ENCODE results near the gene TLN1. TPM values are rescaled to one million over a fixed set of nuclear protein-coding genes. Genes with fewer than 3 reads are reported as not detected.

TLN1 gene
- total RNA-seq, 2 donors from 2014 or later = 259 to 617 TPM

DNA sequence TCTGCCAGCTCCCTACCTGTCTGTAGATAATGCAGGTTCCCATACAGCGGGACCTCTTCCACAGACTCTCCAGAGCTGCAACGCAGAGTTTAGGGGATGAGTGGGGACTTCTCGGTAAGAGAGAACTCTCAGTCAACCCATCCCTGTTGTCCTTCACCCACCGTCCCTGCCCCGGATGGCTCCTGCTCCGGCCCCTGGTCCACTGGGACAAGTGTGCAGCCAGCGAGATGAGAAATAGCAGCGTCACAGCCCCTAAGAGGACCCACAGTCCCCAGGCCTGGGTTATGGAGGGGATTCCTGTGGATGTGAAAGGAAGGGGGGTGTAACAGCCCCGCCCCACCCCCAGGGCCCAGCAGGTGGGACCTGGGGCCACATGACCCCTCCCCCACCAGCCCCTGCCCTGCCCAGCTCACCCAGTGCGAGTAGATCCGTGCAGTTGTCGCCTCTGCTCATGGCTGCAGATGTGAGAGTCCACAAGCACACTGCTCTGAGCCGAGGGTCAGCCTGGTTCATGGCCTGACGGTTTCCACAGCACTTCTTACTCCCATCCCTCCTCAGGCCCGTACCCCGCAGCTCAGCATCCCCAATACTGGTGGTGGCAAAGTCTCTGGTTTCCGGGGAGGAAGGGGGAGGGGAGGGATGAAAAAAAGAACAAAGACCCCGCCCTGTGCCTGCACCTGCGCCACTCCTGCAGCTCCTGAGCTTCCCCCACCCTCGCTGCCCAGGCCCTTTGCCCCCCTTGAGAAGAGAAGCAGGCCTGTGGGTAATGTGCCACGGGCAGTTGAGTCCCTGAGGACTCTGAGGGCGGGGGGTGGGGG is 81.4 kb downstream of the TLN1 start, which contains the start of gene SIT1:
SIT1 (minus strand) TSS at position 591 of the 818 bp plus-strand sequence; CDS start at position 513, 78 bp downstream.
- ATAC-seq (no peak), DNase-seq (no peak)
- no peaks in the 10 kb centered on the region for H3K9me3 ChIP-seq (ENCODE audit: control insufficient read depth, low read length, poor library complexity, severe bottlenecking)
- peak within 1 kb of the TSS; percentile 98 for H3K27ac Mint-ChIP-seq
- H3K27me3 Mint-ChIP-seq = no peaks in the 10 kb centered on the region
- H3K4me3 Mint-ChIP-seq = peak within 1 kb of the TSS; percentile 98
- peaks cover 42% of the 10 kb centered on the region for H3K4me1 Mint-ChIP-seq
- peaks cover 4% of the 10 kb centered on the region for H3K36me3 Mint-ChIP-seq (ENCODE audit: low read depth)

DNA sequence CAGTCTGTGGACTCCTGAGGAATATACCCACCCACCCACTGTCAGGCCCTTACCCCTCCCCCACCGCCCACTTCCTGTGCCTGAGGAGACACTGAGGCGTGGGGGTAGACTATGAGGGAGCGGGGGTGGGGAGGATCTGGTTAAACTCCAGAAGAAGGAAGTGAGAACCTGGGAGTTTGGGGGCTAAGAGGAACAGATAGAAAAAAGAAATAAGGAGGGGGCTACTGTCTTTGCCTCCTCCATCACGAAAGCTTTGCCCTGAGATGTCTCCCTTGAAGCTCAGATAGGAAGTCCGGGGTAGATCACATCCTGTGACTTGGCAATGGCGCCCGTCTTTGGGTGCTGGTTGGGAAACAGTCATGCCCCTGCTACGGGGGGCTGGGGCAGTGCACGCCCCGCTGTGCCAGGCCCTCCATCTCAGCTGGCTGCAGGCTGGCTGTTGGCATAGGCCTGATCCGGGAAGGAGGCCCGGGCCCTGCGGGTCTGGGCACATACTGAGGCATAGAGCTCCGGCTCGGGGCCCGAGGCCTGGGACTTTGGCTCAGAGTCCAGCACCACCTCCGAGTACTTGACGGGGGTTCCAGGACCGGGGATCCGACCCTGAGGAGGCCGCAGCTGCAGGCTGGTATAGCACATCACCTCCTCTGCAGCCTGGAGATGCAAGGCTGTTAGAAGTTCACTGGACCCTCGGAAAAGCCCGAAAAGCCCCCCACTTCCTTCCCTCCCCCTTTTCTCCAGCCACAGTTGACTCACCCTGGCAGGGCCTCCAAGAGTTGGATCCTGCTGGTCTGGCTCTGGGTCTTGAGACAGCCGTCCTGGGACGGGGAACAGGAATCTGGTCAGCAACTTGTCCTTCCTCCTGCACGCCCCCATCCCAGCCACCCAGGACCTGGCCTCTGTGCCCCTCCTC is 82.3 kb downstream of the TLN1 start:
- no peak for DNase-seq
- ATAC-seq = no peak
- Mint-ChIP-seq H3K4me3 (peak overlapping the region; percentile 98), H3K4me1 (peaks cover 42% of the 10 kb centered on the region), H3K27me3 (no peaks in the 10 kb centered on the region), H3K36me3 (ENCODE audit: low read depth) (peaks cover 4% of the 10 kb centered on the region), H3K27ac (peak overlapping the region; percentile 98)
- H3K9me3 ChIP-seq (ENCODE audit: control insufficient read depth, low read length, poor library complexity, severe bottlenecking) = no peaks in the 10 kb centered on the region

Other genes with a start within 250 kb of the TLN1 start
- gene RUSC2, start 242.1 kb downstream of the TLN1 start, total RNA-seq = under 1 TPM; 0.18 to 0.75 TPM
- 10 to 100 TPM; 31.7 to 31.9 TPM for gene TESK1, start 126.9 kb downstream of the TLN1 start, total RNA-seq
- 1 to 10 TPM; 3.5 to 8.1 TPM for gene CD72, start 113.8 kb downstream of the TLN1 start, total RNA-seq
- gene SIT1, start 81.3 kb downstream of the TLN1 start, total RNA-seq = 10 to 100 TPM; 33.9 to 48.9 TPM
- gene RMRP, start 74.2 kb downstream of the TLN1 start, total RNA-seq = over 10,000 TPM in 1 of 2 donors, 1,000 to 10,000 TPM in 1; 7,466 to 10,512 TPM
- 10 to 100 TPM; 27.7 to 35.2 TPM for gene CCDC107, start 73.9 kb downstream of the TLN1 start, total RNA-seq
- gene ARHGEF39, start 67.0 kb downstream of the TLN1 start, total RNA-seq = 1 to 10 TPM; 1.6 to 3.1 TPM
- not detected for gene CA9, start 58.3 kb downstream of the TLN1 start, total RNA-seq
- 10 to 100 TPM; 29.2 to 33.9 TPM for gene TPM2, start 42.3 kb downstream of the TLN1 start, total RNA-seq
- 10 to 100 TPM; 16.0 to 16.5 TPM for gene CREB3, start 471 bp upstream of the TLN1 start, total RNA-seq
- 10 to 100 TPM; 28.6 to 28.7 TPM for gene GBA2, start 17.0 kb upstream of the TLN1 start, total RNA-seq
- 10 to 100 TPM; 25.5 to 26.5 TPM for gene RGP1, start 17.1 kb upstream of the TLN1 start, total RNA-seq
- not detected for gene MSMP, start 22.1 kb upstream of the TLN1 start, total RNA-seq
- 1 to 10 TPM; 3.8 to 4.0 TPM for gene NPR2, start 59.4 kb upstream of the TLN1 start, total RNA-seq
- gene SPAG8, start 80.1 kb upstream of the TLN1 start, total RNA-seq = under 1 TPM; 0.81 to 0.97 TPM
- 10 to 100 TPM; 15.0 to 20.5 TPM for gene HINT2, start 82.8 kb upstream of the TLN1 start, total RNA-seq
- not detected for gene FAM221B, start 96.5 kb upstream of the TLN1 start, total RNA-seq
- gene TMEM8B, start 97.0 kb upstream of the TLN1 start, total RNA-seq = 1 to 10 TPM; 4.5 to 7.1 TPM
- gene OR13J1, start 138.2 kb upstream of the TLN1 start, total RNA-seq = not detected
- gene HRCT1, start 174.0 kb upstream of the TLN1 start, total RNA-seq = not detected
- gene SPAAR, start 177.3 kb upstream of the TLN1 start, total RNA-seq = not detected
- not detected for gene OR2S2, start 226.0 kb upstream of the TLN1 start, total RNA-seq

Measured in T-helper 17 cell (primary cell).